Prostate gland (tissue), 2 donors: Measurements from ENCODE around the gene OR13J1. TPM values are rescaled to one million over a fixed set of nuclear protein-coding genes. Genes with fewer than 3 reads are reported as not detected.
"Not testable (repeated sequence)": the region's sequence is repeated elsewhere in the genome, so short reads cannot be mapped to it uniquely, and the experiment has no call there.

ENCODE experiments used
- DNase-seq: peaks from one replicate; pipeline ENCODE4 v3.0.0-alpha.2; 2019; ENCODE audit warnings: low spot score
- H3K27ac ChIP-seq, 2 donors: fragments of 200-600 bp; sonication (generic); 2 replicates each; pipeline ENCODE4 v1.5.1; 2017 to 2019
- H3K27me3 ChIP-seq: fragments of 200-600 bp; sonication (generic); replicated peaks from 2 replicates; pipeline ENCODE4 v1.5.1; 2019; ENCODE audit not compliant: insufficient read depth
- H3K36me3 ChIP-seq, 2 donors: fragments of 200-600 bp; sonication (generic); 1 replicate in 1 of 2; 2 replicates in 1 of 2; pipeline versions ENCODE4 v1.5.1 to v1.8.1; 2017 to 2019
- H3K4me1 ChIP-seq: fragments of 200-600 bp; sonication (generic); replicated peaks from 2 replicates; pipeline ENCODE4 v1.5.1; 2019
- H3K4me3 ChIP-seq, 2 donors: fragments of 200-600 bp; sonication (generic); 2 replicates each; pipeline ENCODE4 v1.5.1; 2017 to 2019
- H3K9me3 ChIP-seq: fragments of 200-600 bp; sonication (generic); 2 replicates; pipeline ENCODE4 v1.5.1; 2017
- POLR2A ChIP-seq: fragments of 450-650 bp; IDR thresholded peaks from one replicate; pipeline ENCODE4 v1.6.1; 2016; ENCODE audit warnings: antibody characterized with exemption, mild to moderate bottlenecking
- POLR2AphosphoS5 ChIP-seq: sonication (generic); formaldehyde crosslinking; IDR thresholded peaks from one replicate; pipeline ENCODE4 v1.6.1; 2017; ENCODE audit warnings: antibody characterized with exemption
- WGBS: methylation state at CpG from one replicate; pipeline ENCODE4 v1.1.5; 2018; 5-methylcytosine and 5-hydroxymethylcytosine counted together
- intact Hi-C: fragments of 100-400 bp; cut with DNase I; formaldehyde crosslinking; loops from one replicate; pipeline ENCODE4 v1.14.2; 2022
- total RNA-seq, 2 donors: library from RNA; depleted of rRNA; stranded (reverse); fragments of >200 nt; gene quantifications; one replicate each; pipeline ENCODE4 v1.1.0, GENCODE V29; 2016
- TF ChIP-seq, protein P1 (sequence below), 4 experiments: fragments of 200-600 bp in 2 of 4; fragments of 450-650 bp in 2 of 4; sonication (generic) in 2 of 4; IDR thresholded peaks; 1 replicate in 3 of 4; 2 replicates in 1 of 4; pipeline ENCODE4 v1.5.1; 2016 to 2019; ENCODE audit warnings: antibody characterized with exemption in 4 of 4, mild to moderate bottlenecking in 2 of 4, moderate library complexity in 2 of 4

The OR13J1 gene
- total RNA-seq, 2 donors from 2014 or later = not detected

DNA sequence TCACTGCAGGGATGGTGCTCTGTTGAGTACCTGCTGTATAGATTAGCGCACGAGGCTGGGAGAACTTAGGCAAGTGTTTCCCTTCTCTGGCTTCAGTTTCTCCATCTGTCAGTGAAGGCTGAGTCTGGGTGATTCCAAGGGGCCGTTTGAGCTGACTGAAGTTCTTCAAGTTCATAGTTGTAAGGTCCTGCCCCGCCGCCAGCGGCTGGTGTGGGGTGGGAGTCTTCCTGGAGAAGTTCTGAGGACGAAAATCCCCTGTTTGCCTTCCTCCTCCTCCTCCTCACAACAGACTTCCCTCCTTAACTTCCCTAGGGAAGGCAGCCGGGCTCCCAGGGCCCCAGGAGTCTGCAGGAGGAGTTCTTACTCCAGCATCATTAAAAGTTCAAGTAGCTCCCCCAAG is 34.1 kb upstream of the OR13J1 start:
- no peak for DNase-seq
- Histone ChIP-seq H3K27me3 (no peaks in the 10 kb centered on the region), H3K27ac (peak overlapping the region; percentile 79 to 81), H3K36me3 (no peaks in the 10 kb centered on the region), H3K4me1 (peaks cover 45% of the 10 kb centered on the region), H3K9me3 (no peaks in the 10 kb centered on the region), H3K4me3 (no peak overlapping the region)
- intact Hi-C loops = loop anchor here (5.0 kb wide), 1 partner anchor 108 kb away; no protein-coding TSS in a partner anchor
- WGBS = 79% methylated on average over 8 of the region's 8 CpGs
- TF ChIP-seq POLR2AphosphoS5 (no peak), POLR2A (no peak)
- TF ChIP-seq, protein P1, sequence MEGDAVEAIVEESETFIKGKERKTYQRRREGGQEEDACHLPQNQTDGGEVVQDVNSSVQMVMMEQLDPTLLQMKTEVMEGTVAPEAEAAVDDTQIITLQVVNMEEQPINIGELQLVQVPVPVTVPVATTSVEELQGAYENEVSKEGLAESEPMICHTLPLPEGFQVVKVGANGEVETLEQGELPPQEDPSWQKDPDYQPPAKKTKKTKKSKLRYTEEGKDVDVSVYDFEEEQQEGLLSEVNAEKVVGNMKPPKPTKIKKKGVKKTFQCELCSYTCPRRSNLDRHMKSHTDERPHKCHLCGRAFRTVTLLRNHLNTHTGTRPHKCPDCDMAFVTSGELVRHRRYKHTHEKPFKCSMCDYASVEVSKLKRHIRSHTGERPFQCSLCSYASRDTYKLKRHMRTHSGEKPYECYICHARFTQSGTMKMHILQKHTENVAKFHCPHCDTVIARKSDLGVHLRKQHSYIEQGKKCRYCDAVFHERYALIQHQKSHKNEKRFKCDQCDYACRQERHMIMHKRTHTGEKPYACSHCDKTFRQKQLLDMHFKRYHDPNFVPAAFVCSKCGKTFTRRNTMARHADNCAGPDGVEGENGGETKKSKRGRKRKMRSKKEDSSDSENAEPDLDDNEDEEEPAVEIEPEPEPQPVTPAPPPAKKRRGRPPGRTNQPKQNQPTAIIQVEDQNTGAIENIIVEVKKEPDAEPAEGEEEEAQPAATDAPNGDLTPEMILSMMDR (IDR thresholded peaks at IDR 0.05) = no peak

DNA sequence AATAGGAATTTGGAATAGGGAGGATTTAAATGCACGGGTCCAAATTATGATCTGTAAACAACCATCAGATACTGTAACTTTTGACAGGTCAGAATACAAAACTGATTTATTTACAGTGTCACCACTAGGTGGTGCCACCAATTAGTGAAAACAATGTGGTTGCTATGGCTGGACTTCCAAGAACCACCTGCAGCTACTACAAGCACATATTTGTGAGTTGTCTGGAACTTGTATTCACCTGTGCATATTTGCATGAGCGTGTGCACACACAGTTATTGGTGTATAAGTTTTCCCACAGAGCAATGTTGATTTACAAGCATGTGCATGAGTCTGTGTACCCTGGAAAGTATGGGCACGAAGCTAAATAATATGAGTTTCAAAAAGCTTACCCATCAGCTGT is 32.8 kb upstream of the OR13J1 start:
- WGBS = 23% methylated on average over 3 of the region's 3 CpGs
- Histone ChIP-seq H3K27ac (peak overlapping the region in 1 of 2 donors; percentile 28), H3K4me1 (peaks cover 34% of the 10 kb centered on the region), H3K9me3 (no peaks in the 10 kb centered on the region), H3K27me3 (no peaks in the 10 kb centered on the region), H3K36me3 (no peaks in the 10 kb centered on the region), H3K4me3 (no peak overlapping the region)
- peak; percentile 59 for DNase-seq
- TF ChIP-seq, protein P1 (IDR thresholded peaks at IDR 0.05) = peak; percentile 63 to 93 (median 86)
- TF ChIP-seq POLR2AphosphoS5 = peak; percentile 70
- no peak for TF ChIP-seq POLR2A
- intact Hi-C loops = loop anchor here (1.0 to 5.0 kb wide), 2 partner anchors 42 to 109 kb away; no protein-coding TSS in a partner anchor

DNA sequence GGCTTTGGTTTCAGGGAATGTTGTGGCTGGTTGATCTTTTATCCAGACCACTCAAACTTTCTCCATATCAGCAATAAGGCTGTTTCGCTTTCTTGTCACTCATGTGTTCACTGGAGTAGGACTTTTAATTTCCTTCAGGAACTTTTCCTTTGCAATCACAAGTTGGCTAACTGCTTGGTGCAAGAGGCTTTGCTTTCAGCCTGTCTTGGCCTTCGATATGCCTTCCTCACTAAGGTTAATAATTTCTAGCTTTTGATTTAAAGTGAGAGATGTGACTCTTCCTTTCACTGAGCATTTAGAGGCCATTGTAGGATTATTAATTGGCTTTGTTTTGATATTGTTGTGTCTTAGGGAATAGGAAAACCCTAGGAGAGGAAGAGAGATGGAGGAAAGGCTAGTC is 28.8 kb upstream of the OR13J1 start:
- Histone ChIP-seq H3K27ac (no peak overlapping the region), H3K9me3 (no peaks in the 10 kb centered on the region), H3K36me3 (no peaks in the 10 kb centered on the region), H3K4me3 (no peak overlapping the region), H3K4me1 (peaks cover 7% of the 10 kb centered on the region), H3K27me3 (no peaks in the 10 kb centered on the region)
- WGBS = 87% methylated on average over 2 of the region's 2 CpGs
- intact Hi-C loops = no loop called here
- no peak for DNase-seq
- TF ChIP-seq POLR2AphosphoS5 (no peak), POLR2A (no peak)
- TF ChIP-seq, protein P1 (IDR thresholded peaks at IDR 0.05) = no peak

DNA sequence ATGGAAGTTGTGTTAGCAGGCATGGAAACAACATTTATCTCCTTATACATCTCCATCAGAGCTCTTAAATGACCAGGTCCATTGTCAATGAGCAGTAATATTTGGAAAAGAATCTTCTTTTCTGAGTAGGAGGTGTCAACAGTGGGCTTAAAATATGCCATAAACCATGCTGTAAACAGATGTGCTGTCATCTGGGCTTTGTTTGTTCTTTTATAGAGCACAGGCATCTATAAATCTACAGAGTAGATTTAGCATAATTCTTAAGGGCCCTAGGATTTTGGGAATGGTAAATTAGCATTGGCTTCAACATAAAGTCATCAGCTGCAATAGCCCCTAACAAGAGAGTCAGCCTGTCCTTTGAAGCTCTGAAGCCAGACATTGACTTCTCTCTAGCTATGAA is 28.1 kb upstream of the OR13J1 start:
- H3K36me3 ChIP-seq = no peaks in the 10 kb centered on the region
- peaks cover 3% of the 10 kb centered on the region for H3K4me1 ChIP-seq
- intact Hi-C loops = no loop called here
- TF ChIP-seq POLR2A = no peak
- TF ChIP-seq, protein P1 (IDR thresholded peaks at IDR 0.05) = no peak
- TF ChIP-seq POLR2AphosphoS5 = no peak
- no peaks in the 10 kb centered on the region for H3K9me3 ChIP-seq
- H3K27me3 ChIP-seq = no peaks in the 10 kb centered on the region
- H3K27ac ChIP-seq = no peak overlapping the region
- no peak overlapping the region for H3K4me3 ChIP-seq
- no peak for DNase-seq

DNA sequence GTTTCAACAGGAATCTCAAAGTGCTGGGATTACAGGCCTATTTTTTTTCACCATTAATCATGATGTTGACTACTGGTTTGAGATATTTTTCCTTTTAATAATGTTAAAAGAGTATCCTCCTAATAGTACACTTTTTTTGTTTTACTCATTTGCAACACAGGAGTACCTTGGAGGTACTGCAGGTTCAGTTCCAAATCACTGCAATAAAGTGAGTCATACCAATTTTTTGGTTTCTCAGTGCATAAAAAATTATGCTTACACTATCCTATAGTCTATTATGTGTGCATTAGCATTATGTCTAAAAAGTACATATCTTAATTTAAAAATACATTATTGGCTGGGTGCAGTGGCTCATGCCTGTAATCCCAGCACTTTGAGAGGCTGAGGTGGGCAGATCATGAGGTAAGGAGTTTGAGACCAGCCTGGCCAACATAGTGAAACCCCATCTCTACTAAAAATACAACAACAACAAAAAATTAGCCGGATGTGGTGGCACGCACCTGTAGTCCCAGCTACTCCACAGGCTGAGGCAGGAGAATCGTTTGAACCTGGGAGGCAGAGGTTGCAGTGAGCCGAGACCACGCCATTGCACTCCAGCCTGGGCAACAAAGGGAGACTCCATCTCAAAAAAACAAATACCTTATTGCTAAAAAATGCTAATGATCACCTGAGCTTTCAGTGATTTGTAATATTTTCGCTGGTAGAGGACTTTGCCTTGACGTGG is 27.3 kb upstream of the OR13J1 start:
- DNase-seq, H3K27ac ChIP-seq, intact Hi-C loops, H3K9me3 ChIP-seq, H3K4me3 ChIP-seq, H3K4me1 ChIP-seq, H3K27me3 ChIP-seq, H3K36me3 ChIP-seq: not testable (repeated sequence)
- WGBS = 97% methylated on average over 7 of the region's 7 CpGs
